Left lung (tissue), 10 donors: ENCODE results near the gene UBA5. TPM values are rescaled to one million over a fixed set of nuclear protein-coding genes. Genes with fewer than 3 reads are reported as not detected.
A peak's percentile ranks its signal among the peaks of the same experiment; 100 is the strongest.

Source experiments
- ATAC-seq: fragments of 200-7000 bp; cut with Tn5 transposase; one replicate; pipeline ENCODE4 v1.9.1; 2020; ENCODE audit warnings: moderate library complexity
- DNase-seq, 4 donors: peaks; one replicate each; pipeline ENCODE4 v3.0.0-alpha.2; 2013 to 2020
- H3K27ac ChIP-seq, 2 donors: fragments of 200-600 bp; sonication (generic) in 1 of 2; one replicate each; pipeline versions ENCODE4 v1.5.0 to v1.8.0; 2020 to 2021
- H3K27me3 ChIP-seq, 2 donors: fragments of 200-600 bp; sonication (generic) in 1 of 2; one replicate each; pipeline versions ENCODE4 v1.5.0 to v1.8.0; 2020 to 2021
- H3K36me3 ChIP-seq, 2 donors: fragments of 200-600 bp; sonication (generic) in 1 of 2; one replicate each; pipeline versions ENCODE4 v1.5.0 to v1.8.0; 2020 to 2021
- H3K4me1 ChIP-seq, 2 donors: fragments of 200-600 bp; one replicate each; pipeline ENCODE4 v1.8.0; 2021
- H3K4me3 ChIP-seq, 2 donors: fragments of 200-600 bp; sonication (generic) in 1 of 2; one replicate each; pipeline versions ENCODE4 v1.5.0 to v1.8.0; 2020 to 2021; ENCODE audit warnings: mild to moderate bottlenecking in 1 of 2
- H3K9me3 ChIP-seq, 2 donors: fragments of 200-600 bp; sonication (generic) in 1 of 2; one replicate each; pipeline versions ENCODE4 v1.5.0 to v1.8.0; 2020 to 2021
- intact Hi-C, 2 donors: fragments of 100-400 bp; cut with DNase I; formaldehyde crosslinking; loops; one replicate each; pipeline versions ENCODE4 v1.11.2 to v1.14.2; 2022
- polyA plus RNA-seq, 6 donors: library from polyadenylated mRNA; unstranded; fragments of 120-200 nt; gene quantifications; one replicate each; pipeline ENCODE4 v1.2.1, GENCODE V29; 2013; ENCODE audit not compliant: insufficient read length in 6 of 6
- total RNA-seq, 2 donors: library from RNA; stranded (reverse); fragmentation: NEBNext Ultra II Directional; extraction: Animal tissue kit (Norgen Biotek cat#: 25700); gene quantifications; one replicate each; pipeline ENCODE4 v1.2.1, GENCODE V29; 2021
- TF ChIP-seq, protein P1 (sequence below), 2 donors: fragments of 200-600 bp; sonication (generic) in 1 of 2; IDR thresholded peaks; one replicate each; pipeline versions ENCODE4 v1.5.0 to v1.8.0; 2021; ENCODE audit warnings: antibody characterized with exemption in 2 of 2
- donor health status: DM: no; HTN: yes; CAD: no.
- donor health status: DM: no; HTN: no; CAD: no.

The UBA5 gene
- total and polyA plus RNA-seq, 8 donors, result 34.1 to 89.3 (median 75.5) TPM

GRCh38 chr3:132622148-132622547 is 38.0 kb upstream of the UBA5 start:
- no peak for DNase-seq
- Histone ChIP-seq H3K27me3 (no peaks in the 10 kb centered on the region), H3K36me3 (peaks cover 0 to 17% of the 10 kb centered on the region in 2 donors), H3K9me3 (no peaks in the 10 kb centered on the region), H3K4me1 (peaks cover 0 to 6% of the 10 kb centered on the region in 2 donors), H3K27ac (peak overlapping the region in 1 of 2 donors; percentile 10), H3K4me3 (no peak overlapping the region)
- TF ChIP-seq, protein P1, sequence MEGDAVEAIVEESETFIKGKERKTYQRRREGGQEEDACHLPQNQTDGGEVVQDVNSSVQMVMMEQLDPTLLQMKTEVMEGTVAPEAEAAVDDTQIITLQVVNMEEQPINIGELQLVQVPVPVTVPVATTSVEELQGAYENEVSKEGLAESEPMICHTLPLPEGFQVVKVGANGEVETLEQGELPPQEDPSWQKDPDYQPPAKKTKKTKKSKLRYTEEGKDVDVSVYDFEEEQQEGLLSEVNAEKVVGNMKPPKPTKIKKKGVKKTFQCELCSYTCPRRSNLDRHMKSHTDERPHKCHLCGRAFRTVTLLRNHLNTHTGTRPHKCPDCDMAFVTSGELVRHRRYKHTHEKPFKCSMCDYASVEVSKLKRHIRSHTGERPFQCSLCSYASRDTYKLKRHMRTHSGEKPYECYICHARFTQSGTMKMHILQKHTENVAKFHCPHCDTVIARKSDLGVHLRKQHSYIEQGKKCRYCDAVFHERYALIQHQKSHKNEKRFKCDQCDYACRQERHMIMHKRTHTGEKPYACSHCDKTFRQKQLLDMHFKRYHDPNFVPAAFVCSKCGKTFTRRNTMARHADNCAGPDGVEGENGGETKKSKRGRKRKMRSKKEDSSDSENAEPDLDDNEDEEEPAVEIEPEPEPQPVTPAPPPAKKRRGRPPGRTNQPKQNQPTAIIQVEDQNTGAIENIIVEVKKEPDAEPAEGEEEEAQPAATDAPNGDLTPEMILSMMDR (IDR thresholded peaks at IDR 0.05), result no peak
- intact Hi-C loops, result no loop called here
- no peak for ATAC-seq

GRCh38 chr3:132622761-132623160 is 37.4 kb upstream of the UBA5 start:
- DNase-seq, result no peak
- no peak overlapping the region for H3K4me3 ChIP-seq
- intact Hi-C loops, result no loop called here
- TF ChIP-seq, protein P1 (IDR thresholded peaks at IDR 0.05), result no peak
- no peaks in the 10 kb centered on the region for H3K9me3 ChIP-seq
- no peaks in the 10 kb centered on the region for H3K27me3 ChIP-seq
- peaks cover 0 to 23% of the 10 kb centered on the region in 2 donors for H3K36me3 ChIP-seq
- peak overlapping the region in 1 of 2 donors; percentile 10 for H3K27ac ChIP-seq
- peaks cover 0 to 6% of the 10 kb centered on the region in 2 donors for H3K4me1 ChIP-seq
- ATAC-seq, result no peak

- no peaks in the 10 kb centered on the region for H3K27me3 ChIP-seq
- H3K4me3 ChIP-seq, result no peak overlapping the region
- H3K27ac ChIP-seq, result no peak overlapping the region
- intact Hi-C loops, result no loop called here
- no peak for ATAC-seq
- peaks cover 0 to 22% of the 10 kb centered on the region in 2 donors for H3K36me3 ChIP-seq
- H3K9me3 ChIP-seq, result no peaks in the 10 kb centered on the region
- TF ChIP-seq, protein P1 (IDR thresholded peaks at IDR 0.05), result no peak
- H3K4me1 ChIP-seq, result peaks cover 0 to 6% of the 10 kb centered on the region in 2 donors
- DNase-seq, result no peak
Observed at GRCh38 chr3:132623646-132624045, 36.5 kb upstream of the UBA5 start.

GRCh38 chr3:132624790-132625189 is 35.3 kb upstream of the UBA5 start:
- H3K9me3 ChIP-seq, result no peaks in the 10 kb centered on the region
- H3K36me3 ChIP-seq, result peaks cover 0 to 20% of the 10 kb centered on the region in 2 donors
- H3K27ac ChIP-seq, result no peak overlapping the region
- DNase-seq, result no peak
- H3K4me1 ChIP-seq, result peaks cover 0 to 6% of the 10 kb centered on the region in 2 donors
- TF ChIP-seq, protein P1 (IDR thresholded peaks at IDR 0.05), result no peak
- intact Hi-C loops, result no loop called here
- no peak for ATAC-seq
- no peak overlapping the region for H3K4me3 ChIP-seq
- no peaks in the 10 kb centered on the region for H3K27me3 ChIP-seq

GRCh38 chr3:132625613-132626012 is 34.5 kb upstream of the UBA5 start:
- TF ChIP-seq, protein P1 (IDR thresholded peaks at IDR 0.05), result no peak
- Histone ChIP-seq H3K9me3 (no peaks in the 10 kb centered on the region), H3K27ac (no peak overlapping the region), H3K4me3 (no peak overlapping the region), H3K27me3 (no peaks in the 10 kb centered on the region), H3K4me1 (peaks cover 0 to 10% of the 10 kb centered on the region in 2 donors), H3K36me3 (peaks cover 0 to 20% of the 10 kb centered on the region in 2 donors)
- intact Hi-C loops, result no loop called here
- no peak for DNase-seq
- no peak for ATAC-seq
